Colonic mucosa (tissue), 4 donors: Measurements from ENCODE around the gene SLC18B1. TPM values are rescaled to one million over a fixed set of nuclear protein-coding genes. Genes with fewer than 3 reads are reported as not detected.
A peak's percentile ranks its signal among the peaks of the same experiment; 100 is the strongest.

Experiments
- DNase-seq: peaks from one replicate; pipeline ENCODE4 v3.0.0-alpha.2; 2020
- H3K27ac ChIP-seq: fragments of 200-600 bp; one replicate; pipeline ENCODE4 v1.8.0; 2021
- H3K27me3 ChIP-seq: fragments of 200-600 bp; one replicate; pipeline ENCODE4 v1.8.0; 2021
- H3K36me3 ChIP-seq: fragments of 200-600 bp; one replicate; pipeline ENCODE4 v1.8.0; 2021
- H3K4me1 ChIP-seq: fragments of 200-600 bp; one replicate; pipeline ENCODE4 v1.8.0; 2021; ENCODE audit warnings: mild to moderate bottlenecking
- H3K4me3 ChIP-seq: fragments of 200-600 bp; one replicate; pipeline ENCODE4 v1.8.0; 2021
- H3K9ac ChIP-seq, 2 donors: one replicate each; pipeline ENCODE4 v1.7.0; 2013; ENCODE audit warnings: control low read depth in 2 of 2, low read depth in 2 of 2, low read length in 2 of 2
- H3K9me3 ChIP-seq: fragments of 200-600 bp; one replicate; pipeline ENCODE4 v1.8.0; 2021
- intact Hi-C: fragments of 100-400 bp; cut with DNase I; formaldehyde crosslinking; loops from one replicate; pipeline ENCODE4 v1.14.1; 2022
- total RNA-seq, 2 donors: library from RNA; stranded (reverse); fragmentation: NEBNext Ultra II Directional in 1 of 2; extraction: Animal tissue kit (Norgen Biotek cat#: 25700) in 1 of 2; gene quantifications; one replicate each; pipeline ENCODE4 v1.2.1, GENCODE V29; 2021
- TF ChIP-seq, protein P1 (sequence below): fragments of 200-600 bp; IDR thresholded peaks from one replicate; pipeline ENCODE4 v1.8.0; 2022; ENCODE audit warnings: antibody characterized with exemption, mild to moderate bottlenecking
- donor health status: healthy.
- donor health status: DM: no; HTN: no; CAD: no.
- donor health status: DM: no; HTN: no; CAD: no.

The SLC18B1 gene
- total RNA-seq, 2 donors from 2014 or later: 11.1 to 11.8 TPM

DNA sequence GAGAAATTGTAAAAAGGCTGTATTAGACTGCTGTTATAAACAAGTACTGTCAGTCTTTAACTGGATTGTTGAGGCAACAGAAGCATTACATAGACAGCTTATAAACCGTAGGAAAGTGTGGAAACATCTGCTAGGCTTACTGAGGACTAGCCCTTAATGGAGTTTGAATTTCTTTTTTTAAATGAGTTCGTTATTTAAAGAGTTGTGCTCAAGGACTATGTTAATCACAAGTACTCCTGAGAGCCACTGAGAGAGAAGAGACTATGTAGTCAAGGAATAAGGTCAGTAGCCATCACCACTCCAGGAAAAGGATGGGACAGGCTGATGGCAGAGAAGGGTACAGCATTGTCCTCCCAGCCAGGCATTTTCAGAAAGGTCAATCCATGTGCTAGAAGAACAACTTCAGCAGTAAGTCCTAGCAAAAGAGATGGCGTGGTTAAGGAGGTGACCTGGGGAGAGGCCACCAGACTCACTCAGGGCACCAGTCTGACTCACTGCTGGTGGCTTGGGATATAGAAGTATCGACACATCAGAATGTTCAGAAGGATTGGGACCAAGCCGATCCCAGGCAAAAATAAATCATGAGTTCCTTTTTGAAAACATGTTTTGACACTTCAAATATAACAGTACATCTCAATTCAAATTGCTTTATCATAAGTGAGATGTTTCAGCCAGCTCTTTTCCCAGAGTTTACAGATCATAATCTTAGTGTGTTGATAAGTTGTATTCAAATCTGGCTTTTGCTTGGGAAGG lies 22.4 kb upstream of the SLC18B1 start:
- no peak overlapping the region for H3K27ac ChIP-seq
- peaks cover 4% of the 10 kb centered on the region for H3K4me1 ChIP-seq
- H3K9me3 ChIP-seq: no peaks in the 10 kb centered on the region
- no peak overlapping the region for H3K4me3 ChIP-seq
- H3K36me3 ChIP-seq: peaks cover 11% of the 10 kb centered on the region
- intact Hi-C loops: loop anchor here (10.0 kb wide), 1 partner anchor 694 kb away; no protein-coding TSS in a partner anchor
- no peaks in the 10 kb centered on the region for H3K27me3 ChIP-seq
- DNase-seq: no peak
- peak overlapping the region in 1 of 2 donors; percentile 14 for H3K9ac ChIP-seq
- TF ChIP-seq, protein P1, sequence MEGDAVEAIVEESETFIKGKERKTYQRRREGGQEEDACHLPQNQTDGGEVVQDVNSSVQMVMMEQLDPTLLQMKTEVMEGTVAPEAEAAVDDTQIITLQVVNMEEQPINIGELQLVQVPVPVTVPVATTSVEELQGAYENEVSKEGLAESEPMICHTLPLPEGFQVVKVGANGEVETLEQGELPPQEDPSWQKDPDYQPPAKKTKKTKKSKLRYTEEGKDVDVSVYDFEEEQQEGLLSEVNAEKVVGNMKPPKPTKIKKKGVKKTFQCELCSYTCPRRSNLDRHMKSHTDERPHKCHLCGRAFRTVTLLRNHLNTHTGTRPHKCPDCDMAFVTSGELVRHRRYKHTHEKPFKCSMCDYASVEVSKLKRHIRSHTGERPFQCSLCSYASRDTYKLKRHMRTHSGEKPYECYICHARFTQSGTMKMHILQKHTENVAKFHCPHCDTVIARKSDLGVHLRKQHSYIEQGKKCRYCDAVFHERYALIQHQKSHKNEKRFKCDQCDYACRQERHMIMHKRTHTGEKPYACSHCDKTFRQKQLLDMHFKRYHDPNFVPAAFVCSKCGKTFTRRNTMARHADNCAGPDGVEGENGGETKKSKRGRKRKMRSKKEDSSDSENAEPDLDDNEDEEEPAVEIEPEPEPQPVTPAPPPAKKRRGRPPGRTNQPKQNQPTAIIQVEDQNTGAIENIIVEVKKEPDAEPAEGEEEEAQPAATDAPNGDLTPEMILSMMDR: no peak

DNA sequence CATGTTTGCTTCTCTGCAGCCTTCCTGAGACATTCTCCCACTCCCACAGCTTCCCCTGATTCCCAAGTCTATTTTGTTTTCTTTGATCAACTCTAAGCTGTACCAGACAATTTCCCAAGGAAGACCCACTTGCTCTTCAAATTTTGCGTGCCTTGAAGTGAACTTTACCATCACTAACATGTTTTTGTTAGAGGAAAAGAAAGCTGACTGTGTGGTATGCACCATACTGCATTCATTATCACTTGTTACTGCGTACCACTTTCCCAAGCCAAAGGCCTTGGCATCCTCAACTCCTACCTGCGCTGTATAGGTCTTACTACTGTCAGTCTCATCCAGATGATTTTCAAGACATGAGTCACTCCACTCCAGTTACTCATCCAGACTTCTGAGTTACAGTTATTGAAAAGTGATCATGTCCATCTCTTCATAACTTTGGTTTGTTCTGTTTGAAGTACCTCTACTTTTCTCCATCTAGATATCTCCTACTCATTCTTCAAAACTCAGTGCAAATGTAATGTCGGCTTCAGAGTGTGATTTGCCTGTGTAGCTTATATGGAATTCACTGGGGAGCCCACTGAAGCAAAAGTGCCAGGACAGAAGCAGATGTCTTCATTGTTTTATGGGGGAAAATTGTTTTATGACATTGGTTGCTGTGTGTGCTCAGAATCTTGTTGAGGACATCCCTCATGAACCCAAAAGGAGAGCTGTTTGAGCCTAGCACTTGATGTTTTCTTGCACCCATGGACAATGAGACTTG lies 21.1 kb upstream of the SLC18B1 start:
- Histone ChIP-seq H3K4me3 (no peak overlapping the region), H3K9me3 (no peaks in the 10 kb centered on the region), H3K36me3 (peaks cover 11% of the 10 kb centered on the region), H3K4me1 (peaks cover 6% of the 10 kb centered on the region), H3K27me3 (no peaks in the 10 kb centered on the region), H3K9ac (no peak overlapping the region), H3K27ac (no peak overlapping the region)
- intact Hi-C loops: loop anchor here (10.0 kb wide), 1 partner anchor 695 kb away; no protein-coding TSS in a partner anchor
- TF ChIP-seq, protein P1: no peak
- DNase-seq: no peak

DNA sequence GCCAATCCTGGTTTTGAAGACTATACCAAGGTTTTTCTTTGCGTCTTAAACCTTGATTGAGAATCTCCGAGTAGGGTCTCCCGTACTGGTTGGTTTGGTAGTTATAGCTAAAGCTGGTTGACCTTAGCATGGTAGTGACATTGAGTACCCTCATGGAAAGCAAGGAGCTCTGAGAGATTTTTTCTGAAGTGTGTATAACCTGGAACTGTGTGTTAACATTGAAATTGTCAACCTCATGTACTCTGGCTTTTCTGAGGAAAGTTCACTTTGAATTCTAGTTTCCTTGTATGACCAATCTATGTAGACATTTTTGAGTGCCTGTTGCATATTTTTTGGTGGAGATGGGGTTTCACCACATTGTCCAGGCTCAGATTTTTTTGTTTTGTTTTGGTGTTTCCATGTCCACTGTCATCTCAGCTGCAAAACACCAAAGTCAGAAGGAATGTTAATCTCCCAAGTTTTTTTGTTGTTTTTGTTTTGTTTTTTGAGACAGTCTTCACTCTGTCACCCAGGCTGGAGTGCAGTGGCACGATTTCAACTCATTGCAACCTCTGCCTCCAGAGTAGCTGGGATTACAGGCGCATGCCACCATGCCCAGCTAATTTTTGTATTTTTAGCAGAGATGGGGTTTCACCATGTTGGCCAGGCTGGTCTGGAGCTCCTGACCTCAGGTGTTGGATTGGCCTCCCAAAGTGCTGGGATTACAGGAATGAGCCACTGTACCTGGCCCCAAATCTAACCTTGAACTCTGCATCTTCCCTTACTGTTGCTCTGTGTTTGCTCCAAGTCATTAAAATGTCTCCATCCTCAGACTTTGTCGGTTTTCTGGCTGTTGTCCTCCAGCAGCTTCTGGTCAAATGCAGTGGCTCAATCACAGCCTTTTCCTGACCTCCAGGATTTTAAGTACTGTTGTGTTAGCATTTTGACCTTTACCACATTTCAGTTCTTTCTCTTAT lies 20.2 kb upstream of the SLC18B1 start:
- Histone ChIP-seq H3K9me3 (no peaks in the 10 kb centered on the region), H3K27ac (no peak overlapping the region), H3K36me3 (peaks cover 11% of the 10 kb centered on the region), H3K9ac (no peak overlapping the region), H3K27me3 (no peaks in the 10 kb centered on the region), H3K4me3 (no peak overlapping the region), H3K4me1 (peaks cover 6% of the 10 kb centered on the region)
- DNase-seq: no peak
- intact Hi-C loops: no loop called here
- TF ChIP-seq, protein P1: no peak

DNA sequence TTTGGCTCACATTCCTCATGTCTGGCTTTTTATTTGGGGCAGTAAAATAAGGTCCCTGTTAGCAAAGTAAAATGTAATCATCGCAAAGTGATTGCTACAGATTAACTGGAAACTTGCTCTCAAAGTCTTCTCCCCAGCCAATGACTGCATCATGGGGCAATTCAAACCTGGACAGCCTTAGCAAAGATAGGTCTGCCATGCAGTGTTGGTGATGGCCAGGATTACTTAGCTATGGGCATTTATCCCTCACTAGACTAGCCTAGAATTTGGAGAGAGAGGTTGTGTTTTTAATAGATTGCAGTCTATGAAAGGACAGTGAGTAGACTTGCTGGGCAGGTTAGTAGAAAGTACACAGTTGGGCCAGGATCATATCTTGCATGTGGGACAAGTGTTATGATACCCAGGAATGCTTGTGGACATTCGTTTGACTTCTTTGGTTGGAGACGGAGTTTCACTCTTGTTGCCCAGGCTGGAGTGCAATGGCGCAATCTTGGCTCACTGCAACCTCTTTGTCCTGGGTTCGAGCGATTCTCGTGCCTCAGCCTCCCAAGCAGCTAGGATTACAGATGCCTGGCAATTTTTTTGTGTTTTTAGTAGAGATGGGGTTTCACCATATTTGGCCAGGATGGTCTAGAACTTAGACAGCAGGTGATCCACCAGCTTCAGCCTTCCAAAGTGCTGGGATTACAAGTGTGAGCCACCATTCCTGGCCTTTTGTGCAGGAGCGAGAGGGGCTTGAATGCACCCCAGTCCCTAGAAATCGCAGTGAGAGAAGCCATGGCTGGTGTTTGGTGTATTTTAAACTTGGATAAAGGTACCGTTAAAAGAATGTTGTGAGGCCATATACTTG lies 19.3 kb upstream of the SLC18B1 start:
- Histone ChIP-seq H3K4me3 (no peak overlapping the region), H3K27me3 (no peaks in the 10 kb centered on the region), H3K4me1 (peaks cover 6% of the 10 kb centered on the region), H3K9ac (no peak overlapping the region), H3K9me3 (no peaks in the 10 kb centered on the region), H3K36me3 (peaks cover 11% of the 10 kb centered on the region), H3K27ac (no peak overlapping the region)
- TF ChIP-seq, protein P1: no peak
- intact Hi-C loops: no loop called here
- DNase-seq: no peak
